ENCODE data around the gene CDH3. TPM values are rescaled to one million over a fixed set of nuclear protein-coding genes. Genes with fewer than 3 reads are reported as not detected.

The CDH3 gene
- total RNA-seq, 1 experiment from 2014 or later, result not detected

- TF ChIP-seq CTCF (conservative IDR thresholded peaks at IDR 0.05; ENCODE audit: low read depth, low read length) (no peak), EZH2 (IDR thresholded peaks at IDR 0.05; ENCODE audit: borderline replicate concordance, low read depth, low read length, poor library complexity, severe bottlenecking) (no peak)
- Histone ChIP-seq H3K27ac (ENCODE audit: low read depth, low read length, poor library complexity, severe bottlenecking) (no peak overlapping the region), H3K4me3 (ENCODE audit: low read depth, low read length, poor library complexity, severe bottlenecking) (no peak overlapping the region), H3K4me1 (ENCODE audit: insufficient read depth, low read length, poor library complexity, severe bottlenecking) (no peaks in the 10 kb centered on the region), H3K9me3 (ENCODE audit: low read depth, low read length, poor library complexity, severe bottlenecking) (no peaks in the 10 kb centered on the region), H3K36me3 (ENCODE audit: insufficient read depth, low read length, poor library complexity, severe bottlenecking) (no peaks in the 10 kb centered on the region), H3K27me3 (replicated peaks; ENCODE audit: insufficient read depth, low read depth, low read length, poor library complexity) (no peaks in the 10 kb centered on the region)
- no peak for DNase-seq (ENCODE audit: low spot score)
- intact Hi-C loops (cut with micrococcal nuclease; ENCODE audit: unreplicated experiment), result no loop called here
- BruUV-seq (replicated peaks), result no TSS peak
- POLR2A ChIA-PET (ENCODE audit: low non-redundant PET), result no interaction called here
- CTCF ChIA-PET, result interaction anchor here (0.6 kb wide), 1 partner anchor 9 kb away, joined by 3 read pairs; no protein-coding TSS in a partner anchor
Measured at GRCh38 chr16:68710211-68710610, 65.1 kb downstream of the CDH3 start.

DNA sequence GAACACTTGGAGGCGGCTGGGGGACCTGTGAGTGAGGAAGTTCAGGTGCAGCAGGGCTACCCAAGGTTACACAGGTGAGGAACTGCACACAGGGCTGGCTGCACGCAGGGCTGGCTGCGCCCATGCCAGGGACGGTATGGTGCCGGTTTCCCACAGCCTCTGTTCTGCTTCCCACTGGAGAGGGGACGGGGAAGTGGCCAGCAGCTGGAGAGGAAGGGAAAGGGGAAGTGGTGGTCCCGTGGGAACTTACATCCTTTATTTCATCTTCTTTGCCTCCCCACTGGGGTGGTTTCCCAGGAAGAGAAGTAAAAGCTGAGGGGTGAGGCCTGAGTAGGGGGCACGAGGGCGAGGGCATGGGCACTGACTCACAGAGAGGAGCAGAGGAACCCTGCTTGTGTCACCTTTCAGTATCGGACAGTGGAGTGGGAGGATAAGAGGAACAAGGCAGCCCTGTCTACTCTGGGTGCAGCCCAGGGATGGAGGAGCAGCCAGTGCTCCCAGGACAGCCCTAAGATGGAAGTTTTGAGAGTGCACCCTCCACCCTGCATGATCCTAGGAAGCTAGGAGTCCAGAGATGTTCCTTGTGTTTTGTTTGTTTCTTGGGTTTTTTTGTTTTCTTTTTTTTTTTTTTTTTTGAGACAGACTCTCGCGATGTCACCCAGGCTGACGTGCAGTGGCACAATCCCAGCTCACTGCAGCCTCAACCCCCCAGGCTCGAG lies 66.5 kb downstream of the CDH3 start:
- H3K36me3 ChIP-seq (ENCODE audit: insufficient read depth, low read length, poor library complexity, severe bottlenecking), result no peaks in the 10 kb centered on the region
- DNase-seq (ENCODE audit: low spot score), result no peak
- intact Hi-C loops (cut with micrococcal nuclease; ENCODE audit: unreplicated experiment), result no loop called here
- TF ChIP-seq EZH2 (IDR thresholded peaks at IDR 0.05; ENCODE audit: borderline replicate concordance, low read depth, low read length, poor library complexity, severe bottlenecking) (no peak), CTCF (conservative IDR thresholded peaks at IDR 0.05; ENCODE audit: low read depth, low read length) (no peak)
- ChIA-PET CTCF (no interaction called here), POLR2A (ENCODE audit: low non-redundant PET) (interaction anchor here (0.6 kb wide), 1 partner anchor 89 kb away, joined by 5 read pairs; no protein-coding TSS in a partner anchor)
- H3K9me3 ChIP-seq (ENCODE audit: low read depth, low read length, poor library complexity, severe bottlenecking), result no peaks in the 10 kb centered on the region
- no peaks in the 10 kb centered on the region for H3K4me1 ChIP-seq (ENCODE audit: insufficient read depth, low read length, poor library complexity, severe bottlenecking)
- no peaks in the 10 kb centered on the region for H3K27me3 ChIP-seq (replicated peaks; ENCODE audit: insufficient read depth, low read depth, low read length, poor library complexity)
- BruUV-seq (replicated peaks), result no TSS peak
- no peak overlapping the region for H3K27ac ChIP-seq (ENCODE audit: low read depth, low read length, poor library complexity, severe bottlenecking)
- H3K4me3 ChIP-seq (ENCODE audit: low read depth, low read length, poor library complexity, severe bottlenecking), result no peak overlapping the region

DNA sequence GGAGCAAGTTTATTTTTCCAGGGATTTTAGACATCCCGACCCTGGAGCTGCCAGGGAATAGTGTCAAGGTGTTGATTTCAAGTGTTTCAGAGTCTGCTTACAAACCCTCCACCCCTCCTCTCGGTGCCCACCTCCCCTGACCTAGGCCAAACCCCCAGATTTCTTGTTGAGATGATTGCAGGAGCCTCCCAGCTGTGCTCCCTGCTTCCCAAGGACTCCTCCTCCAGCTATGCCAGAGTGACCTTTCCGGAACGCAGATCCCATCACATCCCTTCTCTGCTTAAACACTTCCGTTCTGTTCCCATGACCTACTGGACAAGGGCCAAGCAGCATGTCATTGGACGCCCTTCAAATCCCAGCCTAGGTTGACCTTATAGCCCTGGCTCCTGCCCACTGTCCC lies 68.3 kb downstream of the CDH3 start:
- Histone ChIP-seq H3K4me3 (ENCODE audit: low read depth, low read length, poor library complexity, severe bottlenecking) (no peak overlapping the region), H3K36me3 (ENCODE audit: insufficient read depth, low read length, poor library complexity, severe bottlenecking) (no peaks in the 10 kb centered on the region), H3K27me3 (replicated peaks; ENCODE audit: insufficient read depth, low read depth, low read length, poor library complexity) (no peaks in the 10 kb centered on the region), H3K27ac (ENCODE audit: low read depth, low read length, poor library complexity, severe bottlenecking) (no peak overlapping the region), H3K4me1 (ENCODE audit: insufficient read depth, low read length, poor library complexity, severe bottlenecking) (no peaks in the 10 kb centered on the region), H3K9me3 (ENCODE audit: low read depth, low read length, poor library complexity, severe bottlenecking) (no peaks in the 10 kb centered on the region)
- DNase-seq (ENCODE audit: low spot score), result no peak
- TF ChIP-seq EZH2 (IDR thresholded peaks at IDR 0.05; ENCODE audit: borderline replicate concordance, low read depth, low read length, poor library complexity, severe bottlenecking) (no peak), CTCF (conservative IDR thresholded peaks at IDR 0.05; ENCODE audit: low read depth, low read length) (no peak)
- BruUV-seq (replicated peaks), result no TSS peak
- ChIA-PET CTCF (no interaction called here), POLR2A (ENCODE audit: low non-redundant PET) (no interaction called here)
- intact Hi-C loops (cut with micrococcal nuclease; ENCODE audit: unreplicated experiment), result no loop called here
